AG04449 (cell line): ENCODE results near the gene DPH6.

ENCODE experiments used
- CTCF ChIA-PET: fragments of 350-600 bp; formaldehyde crosslinking; extraction: SDS; loops from one replicate; lab custom pipeline; 2021; ENCODE audit warnings: antibody characterized with exemption; lab: Yijun Ruan, JAX
- POLR2A ChIA-PET: fragments of 400-600, 350-600 bp; formaldehyde crosslinking; extraction: SDS; loops from one replicate; lab custom pipeline; 2020; ENCODE audit warnings: antibody characterized with exemption, inconsistent platforms; lab: Yijun Ruan, JAX
- DNase-seq: peaks from one replicate; pipeline ENCODE4 v3.0.0-alpha.2; 2010; ENCODE audit warnings: low read depth, low spot score
- H3K4me3 ChIP-seq: 2 replicates; pipeline ENCODE4 v1.5.1; 2011; ENCODE audit warnings: low read depth, mild to moderate bottlenecking, control low read depth, low read length
- CTCF ChIP-seq: IDR thresholded peaks from one replicate; pipeline ENCODE4 v1.5.1; 2011; ENCODE audit warnings: mild to moderate bottlenecking, moderate library complexity, low read length, control low read depth, inconsistent platforms; ENCODE audit not compliant: insufficient read depth; ENCODE audit errors: missing control alignments

DPH6 gene

GRCh38 chr15:35519541-35520149 lies 26.3 kb downstream of the DPH6 start:
- ChIA-PET CTCF (interaction anchor here (0.7 to 2.4 kb wide), 9 partner anchors 23 to 1616 kb away, joined by 3 to 12 read pairs (median 4); no protein-coding TSS in a partner anchor), POLR2A (no interaction called here)
- peak; percentile 4 for DNase-seq
- no peak overlapping the region for H3K4me3 ChIP-seq
- TF ChIP-seq CTCF: peak; percentile 41

- no peak overlapping the region for H3K4me3 ChIP-seq
- CTCF ChIA-PET: interaction anchor here (0.7 to 2.4 kb wide), 9 partner anchors 22 to 1617 kb away, joined by 3 to 12 read pairs (median 4); no protein-coding TSS in a partner anchor
- no peak for DNase-seq
- POLR2A ChIA-PET: no interaction called here
- TF ChIP-seq CTCF: no peak
These were observed 26.9 kb downstream of the DPH6 start for GRCh38 chr15:35519052-35519451.

GRCh38 chr15:35514759-35515158 lies 31.2 kb downstream of the DPH6 start:
- POLR2A ChIA-PET: interaction anchor here (0.7 kb wide), 1 partner anchor 914 kb away, joined by 3 read pairs; no protein-coding TSS in a partner anchor

GRCh38 chr15:35507932-35508638 lies 37.9 kb downstream of the DPH6 start:
- CTCF ChIA-PET: interaction anchor here (1.5 kb wide), 1 partner anchor 30 kb away, joined by 3 read pairs; no protein-coding TSS in a partner anchor
- H3K4me3 ChIP-seq: no peak overlapping the region
- DNase-seq: no peak
- POLR2A ChIA-PET: no interaction called here
- no peak for TF ChIP-seq CTCF

More at GRCh38 chr15:35514759-35515158, 31.2 kb downstream of the DPH6 start:
- no peak for TF ChIP-seq CTCF
- H3K4me3 ChIP-seq: no peak overlapping the region
- CTCF ChIA-PET: interaction anchor here (1.0 to 3.3 kb wide), 4 partner anchors 226 to 437 kb away, joined by 3 to 23 read pairs (median 6); no protein-coding TSS in a partner anchor
- no peak for DNase-seq

- ChIA-PET POLR2A (no interaction called here), CTCF (interaction anchor here (0.6 to 0.7 kb wide), 2 partner anchors 63 to 217 kb away, joined by 3 read pairs; no protein-coding TSS in a partner anchor)
- no peak overlapping the region for H3K4me3 ChIP-seq
- no peak for DNase-seq
- TF ChIP-seq CTCF: no peak
These were observed 39.6 kb downstream of the DPH6 start for GRCh38 chr15:35506272-35506870.
